HL-60 (cell line): ENCODE data around the gene CELF5.

Source experiments
- DNase-seq, 2 experiments: peaks; one replicate each; pipeline ENCODE4 v3.0.0-alpha.2; 2010 to 2020; ENCODE audit warnings: low read depth in 1 of 2, low spot score in 1 of 2
- H3K27ac ChIP-seq: fragments of 250-450 bp; sonication (Bioruptor Pico); replicated peaks from 2 replicates; pipeline ENCODE4 v1.5.1; 2020; ENCODE audit warnings: mild to moderate bottlenecking, moderate library complexity
- H3K27me3 ChIP-seq: fragments of 250-450 bp; sonication (Bioruptor Pico); 2 replicates; pipeline ENCODE4 v1.5.1; 2021; ENCODE audit warnings: mild to moderate bottlenecking, moderate library complexity; ENCODE audit not compliant: insufficient read depth, poor library complexity, severe bottlenecking
- H3K4me3 ChIP-seq: replicated peaks from 2 replicates; pipeline ENCODE4 v1.5.1; 2011; ENCODE audit warnings: mild to moderate bottlenecking, control low read depth, low read length; ENCODE audit not compliant: insufficient read depth
- CTCF ChIP-seq: IDR thresholded peaks from one replicate; pipeline ENCODE4 v1.5.1; 2011; ENCODE audit warnings: low read length, control low read depth, inconsistent platforms; ENCODE audit not compliant: insufficient read depth
- GABPA ChIP-seq: IDR thresholded peaks from 2 replicates; pipeline ENCODE4 v1.6.1; 2012; ENCODE audit warnings: low read depth
- POLR2AphosphoS5 ChIP-seq: IDR thresholded peaks from 2 replicates; pipeline ENCODE4 v1.6.1; 2012; ENCODE audit warnings: low read depth
- REST ChIP-seq: IDR thresholded peaks from 2 replicates; pipeline ENCODE4 v1.6.1; 2012; ENCODE audit warnings: low read depth; ENCODE audit not compliant: insufficient replicate concordance
- SPI1 ChIP-seq: IDR thresholded peaks from 2 replicates; pipeline ENCODE4 v1.6.1; 2012; ENCODE audit warnings: low read depth, mild to moderate bottlenecking, borderline replicate concordance

CELF5 gene

GRCh38 chr19:3343619-3344502 is 119.4 kb downstream of the CELF5 start:
- Histone ChIP-seq H3K4me3 (peak overlapping the region; percentile 28), H3K27me3 (no peaks in the 10 kb centered on the region), H3K27ac (peak overlapping the region; percentile 48)
- peak; percentile 80 to 89 for DNase-seq
- TF ChIP-seq REST (peak; percentile 26), SPI1 (peak; percentile 35; the same call in 1 of the 2 replicates), CTCF (no peak), GABPA (no peak)

GRCh38 chr19:3344608-3345598 is 120.4 kb downstream of the CELF5 start:
- no peak overlapping the region for H3K4me3 ChIP-seq
- H3K27ac ChIP-seq, result no peak overlapping the region
- no peak for DNase-seq
- no peaks in the 10 kb centered on the region for H3K27me3 ChIP-seq
- TF ChIP-seq POLR2AphosphoS5 (no peak), REST (no peak), GABPA (no peak), SPI1 (no peak), CTCF (no peak)

- DNase-seq, result no peak
- no peak for TF ChIP-seq POLR2AphosphoS5
- no peak for TF ChIP-seq GABPA
- no peak for TF ChIP-seq SPI1
- no peak for TF ChIP-seq REST
- TF ChIP-seq CTCF, result no peak
- Histone ChIP-seq H3K27me3 (no peaks in the 10 kb centered on the region), H3K4me3 (no peak overlapping the region), H3K27ac (no peak overlapping the region)
These were observed 121.5 kb downstream of the CELF5 start for GRCh38 chr19:3345850-3346460.
